GM12801 (cell line): Measurements from ENCODE around the gene KIF21A.

ENCODE experiments used
- CTCF ChIP-seq: IDR thresholded peaks from one replicate; pipeline ENCODE4 v1.5.1; 2011; ENCODE audit warnings: control low read depth; ENCODE audit not compliant: insufficient read length; ENCODE audit errors: extremely low read depth

Gene KIF21A

GRCh38 chr12:39443081-39443928 is at the start of gene KIF21A:
KIF21A (minus strand) TSS chr12:39443120; CDS start chr12:39442970, 150 bp downstream.
- no peak for TF ChIP-seq CTCF

- no peak for TF ChIP-seq CTCF
Measured at GRCh38 chr12:39490500-39491282, 47.8 kb upstream of the KIF21A start.

- no peak for TF ChIP-seq CTCF
Measured at GRCh38 chr12:39483597-39483996, 40.7 kb upstream of the KIF21A start.

GRCh38 chr12:39483042-39483441 is 40.1 kb upstream of the KIF21A start:
- no peak for TF ChIP-seq CTCF

- TF ChIP-seq CTCF: no peak
Measured at GRCh38 chr12:39476894-39477293, 34.0 kb upstream of the KIF21A start.

- no peak for TF ChIP-seq CTCF
Measured at GRCh38 chr12:39476121-39476520, 33.2 kb upstream of the KIF21A start.

GRCh38 chr12:39467432-39467870 is 24.5 kb upstream of the KIF21A start:
- no peak for TF ChIP-seq CTCF
